Activated B cell treated with CpG ODN at 0.5 μM for 24 hours (primary cell): ENCODE measurements around the gene MAP1LC3B2. TPM values are rescaled to one million over a fixed set of nuclear protein-coding genes. Genes with fewer than 3 reads are reported as not detected.

ENCODE experiments used
- ATAC-seq: fragments of 200-7000 bp; cut with Tn5 transposase; one replicate; pipeline ENCODE4 v1.10.0; 2021; ENCODE audit warnings: low read depth, mild to moderate bottlenecking, moderate library complexity
- CTCF ChIA-PET: fragments of 350-600 bp; sonication (Branson Sonifier 250); formaldehyde crosslinking; loops from one replicate; lab custom pipeline; 2021; ENCODE audit warnings: antibody characterized with exemption; lab: Charles Lee
- POLR2A ChIA-PET: fragments of 350-600 bp; sonication (Branson Sonifier 250); formaldehyde crosslinking; loops from one replicate; lab custom pipeline; 2021; ENCODE audit warnings: antibody characterized with exemption; lab: Charles Lee
- DNase-seq: peaks from one replicate; pipeline ENCODE4 v3.0.0; 2022
- H3K27ac Mint-ChIP-seq: one replicate; pipeline ENCODE4 v1.8.0; 2020; ENCODE audit warnings: mixed read lengths
- H3K27me3 Mint-ChIP-seq: one replicate; pipeline ENCODE4 v1.8.0; 2021; ENCODE audit warnings: mixed read lengths
- H3K36me3 Mint-ChIP-seq: one replicate; pipeline ENCODE4 v1.8.0; 2021; ENCODE audit warnings: low read depth, mixed read lengths
- H3K4me1 Mint-ChIP-seq: one replicate; pipeline ENCODE4 v1.8.0; 2021; ENCODE audit warnings: mixed read lengths
- H3K4me3 Mint-ChIP-seq: one replicate; pipeline ENCODE4 v1.8.0; 2020; ENCODE audit warnings: mild to moderate bottlenecking, mixed read lengths
- H3K9me3 Mint-ChIP-seq: one replicate; pipeline ENCODE4 v1.8.0; 2020; ENCODE audit warnings: mixed read lengths
- CTCF ChIP-seq: fragments of 200-600 bp; IDR thresholded peaks from one replicate; pipeline ENCODE4 v1.8.0; 2022; ENCODE audit warnings: antibody characterized with exemption, mild to moderate bottlenecking
- intact Hi-C: fragments of 100-400 bp; cut with micrococcal nuclease; formaldehyde crosslinking; loops from one replicate; pipeline ENCODE4 v1.15.1; 2024
- total RNA-seq: library from RNA; stranded (reverse); gene quantifications from 2 replicates; pipeline ENCODE4 v1.2.3, GENCODE V29; 2022

MAP1LC3B2 gene
- total RNA-seq, 1 donor from 2014 or later, result 1.9 TPM

GRCh38 chr12:116590561-116590960 is 31.4 kb downstream of the MAP1LC3B2 start:
- Mint-ChIP-seq H3K36me3 (no peaks in the 10 kb centered on the region), H3K9me3 (no peaks in the 10 kb centered on the region), H3K27me3 (no peaks in the 10 kb centered on the region), H3K4me1 (peaks cover 38% of the 10 kb centered on the region), H3K27ac (no peak overlapping the region), H3K4me3 (no peak overlapping the region)
- POLR2A ChIA-PET, result interaction anchor here (0.7 kb wide), 1 partner anchor 313 kb away, joined by 4 read pairs; no protein-coding TSS in a partner anchor
- CTCF ChIA-PET, result interaction anchor here (1.1 to 1.4 kb wide), 3 partner anchors 14 to 118 kb away, joined by 3 to 4 read pairs (median 3); no protein-coding TSS in a partner anchor
- ATAC-seq, result peak; percentile 26
- no peak for TF ChIP-seq CTCF
- intact Hi-C loops, result loop anchor here (5.0 kb wide), 2 partner anchors 87 to 133 kb away; no protein-coding TSS in a partner anchor
- DNase-seq, result no peak

GRCh38 chr12:116591855-116592637 is 32.9 kb downstream of the MAP1LC3B2 start:
- no peaks in the 10 kb centered on the region for H3K27me3 Mint-ChIP-seq
- ChIA-PET POLR2A (interaction anchor here (1.4 kb wide), 1 partner anchor 33 kb away, joined by 6 read pairs; the partner anchor contains the start of gene MAP1LC3B2), CTCF (interaction anchor here (1.3 kb wide), 1 partner anchor 15 kb away, joined by 3 read pairs; no protein-coding TSS in a partner anchor)
- H3K4me1 Mint-ChIP-seq, result peaks cover 44% of the 10 kb centered on the region
- H3K36me3 Mint-ChIP-seq, result no peaks in the 10 kb centered on the region
- H3K9me3 Mint-ChIP-seq, result no peaks in the 10 kb centered on the region
- TF ChIP-seq CTCF, result no peak
- DNase-seq (no peak), ATAC-seq (no peak)
- intact Hi-C loops, result loop anchor here (5.0 kb wide), 2 partner anchors 85 to 135 kb away; no protein-coding TSS in a partner anchor
- peak overlapping the region; percentile 64 for H3K27ac Mint-ChIP-seq
- no peak overlapping the region for H3K4me3 Mint-ChIP-seq

GRCh38 chr12:116592731-116593130 is 33.5 kb downstream of the MAP1LC3B2 start:
- CTCF ChIA-PET, result no interaction called here
- DNase-seq (no peak), ATAC-seq (no peak)
- H3K27ac Mint-ChIP-seq, result peak overlapping the region; percentile 64
- H3K27me3 Mint-ChIP-seq, result no peaks in the 10 kb centered on the region
- POLR2A ChIA-PET, result no interaction called here
- H3K4me1 Mint-ChIP-seq, result peaks cover 44% of the 10 kb centered on the region
- TF ChIP-seq CTCF, result no peak
- no peaks in the 10 kb centered on the region for H3K9me3 Mint-ChIP-seq
- H3K36me3 Mint-ChIP-seq, result no peaks in the 10 kb centered on the region
- intact Hi-C loops, result loop anchor here (5.0 kb wide), 2 partner anchors 85 to 135 kb away; no protein-coding TSS in a partner anchor
- no peak overlapping the region for H3K4me3 Mint-ChIP-seq

GRCh38 chr12:116594325-116595038 is 35.3 kb downstream of the MAP1LC3B2 start:
- ChIA-PET POLR2A (interaction anchor here (0.9 to 1.0 kb wide), 2 partner anchors 35 kb away, joined by 3 read pairs; partner anchors contain the start of gene MAP1LC3B2), CTCF (no interaction called here)
- TF ChIP-seq CTCF, result no peak
- Mint-ChIP-seq H3K27me3 (no peaks in the 10 kb centered on the region), H3K4me3 (peak overlapping the region; percentile 72), H3K9me3 (no peaks in the 10 kb centered on the region), H3K27ac (peak overlapping the region; percentile 83), H3K36me3 (no peaks in the 10 kb centered on the region), H3K4me1 (peaks cover 50% of the 10 kb centered on the region)
- intact Hi-C loops, result loop anchor here (1.0 to 5.0 kb wide), 5 partner anchors 35 to 137 kb away; partner anchors contain the start of gene MAP1LC3B2
- ATAC-seq, result peak; percentile 90
- DNase-seq, result peak; percentile 30
